Transverse colon (tissue), 4 donors: ENCODE results near the gene CCDC136.

ENCODE experiments used
- POLR2A ChIP-seq: fragments of 450-650 bp; IDR thresholded peaks from one replicate; pipeline ENCODE4 v1.6.1; 2016; ENCODE audit warnings: antibody characterized with exemption, mild to moderate bottlenecking, moderate library complexity
- POLR2AphosphoS5 ChIP-seq, 3 donors: sonication (generic); formaldehyde crosslinking; IDR thresholded peaks; one replicate each; pipeline ENCODE4 v1.6.1; 2016; ENCODE audit warnings: antibody characterized with exemption in 3 of 3
- TF ChIP-seq, protein P1 (sequence below), 5 experiments: fragments of 200-600 bp in 3 of 5; fragments of 450-650 bp in 2 of 5; sonication (generic) in 3 of 5; IDR thresholded peaks; 1 replicate in 2 of 5; 2 replicates in 3 of 5; pipeline ENCODE4 v1.5.1; 2016 to 2017; ENCODE audit warnings: antibody characterized with exemption in 5 of 5, inconsistent platforms in 3 of 5, mild to moderate bottlenecking in 2 of 5, moderate library complexity in 1 of 5

DNA sequence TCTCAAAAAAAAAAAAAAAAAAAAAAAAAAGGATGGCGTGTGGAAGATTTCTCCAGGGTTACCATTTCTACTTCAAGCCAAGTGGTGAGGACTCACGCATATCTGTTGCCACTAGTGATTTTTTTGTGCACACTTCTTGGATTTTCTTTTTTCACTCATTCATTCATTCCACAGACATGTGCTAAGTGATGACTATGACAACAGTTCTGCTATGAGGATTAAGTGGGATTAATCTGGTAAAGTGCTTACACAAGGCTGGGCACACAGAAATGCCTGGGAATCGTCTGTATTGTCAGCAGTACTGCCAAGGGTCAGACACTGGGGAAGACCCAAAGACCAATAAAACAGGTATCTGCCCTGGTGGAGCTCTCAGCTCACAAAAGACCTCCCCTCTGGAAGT is 9.9 kb upstream of the CCDC136 start:
- TF ChIP-seq POLR2A (no peak), POLR2AphosphoS5 (IDR thresholded peaks at IDR 0.05) (no peak)
- TF ChIP-seq, protein P1, sequence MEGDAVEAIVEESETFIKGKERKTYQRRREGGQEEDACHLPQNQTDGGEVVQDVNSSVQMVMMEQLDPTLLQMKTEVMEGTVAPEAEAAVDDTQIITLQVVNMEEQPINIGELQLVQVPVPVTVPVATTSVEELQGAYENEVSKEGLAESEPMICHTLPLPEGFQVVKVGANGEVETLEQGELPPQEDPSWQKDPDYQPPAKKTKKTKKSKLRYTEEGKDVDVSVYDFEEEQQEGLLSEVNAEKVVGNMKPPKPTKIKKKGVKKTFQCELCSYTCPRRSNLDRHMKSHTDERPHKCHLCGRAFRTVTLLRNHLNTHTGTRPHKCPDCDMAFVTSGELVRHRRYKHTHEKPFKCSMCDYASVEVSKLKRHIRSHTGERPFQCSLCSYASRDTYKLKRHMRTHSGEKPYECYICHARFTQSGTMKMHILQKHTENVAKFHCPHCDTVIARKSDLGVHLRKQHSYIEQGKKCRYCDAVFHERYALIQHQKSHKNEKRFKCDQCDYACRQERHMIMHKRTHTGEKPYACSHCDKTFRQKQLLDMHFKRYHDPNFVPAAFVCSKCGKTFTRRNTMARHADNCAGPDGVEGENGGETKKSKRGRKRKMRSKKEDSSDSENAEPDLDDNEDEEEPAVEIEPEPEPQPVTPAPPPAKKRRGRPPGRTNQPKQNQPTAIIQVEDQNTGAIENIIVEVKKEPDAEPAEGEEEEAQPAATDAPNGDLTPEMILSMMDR (IDR thresholded peaks at IDR 0.05): no peak
